DOHH2 (cell line): ENCODE data around the gene FANCC.

Experiments used
- CTCF ChIP-seq: fragments of 200-600 bp; sonication (generic); IDR thresholded peaks from one replicate; pipeline ENCODE4 v1.5.1; 2014; ENCODE audit warnings: antibody characterized with exemption, mild to moderate bottlenecking, low read depth, low read length; ENCODE audit not compliant: poor library complexity, severe bottlenecking
- EZH2phosphoT487 ChIP-seq: fragments of 200-600 bp; sonication (generic); IDR thresholded peaks from 2 replicates; pipeline ENCODE4 v1.6.1; 2017; ENCODE audit warnings: borderline replicate concordance, mild to moderate bottlenecking, antibody characterized with exemption, low read length, moderate library complexity, mixed read lengths

DNA sequence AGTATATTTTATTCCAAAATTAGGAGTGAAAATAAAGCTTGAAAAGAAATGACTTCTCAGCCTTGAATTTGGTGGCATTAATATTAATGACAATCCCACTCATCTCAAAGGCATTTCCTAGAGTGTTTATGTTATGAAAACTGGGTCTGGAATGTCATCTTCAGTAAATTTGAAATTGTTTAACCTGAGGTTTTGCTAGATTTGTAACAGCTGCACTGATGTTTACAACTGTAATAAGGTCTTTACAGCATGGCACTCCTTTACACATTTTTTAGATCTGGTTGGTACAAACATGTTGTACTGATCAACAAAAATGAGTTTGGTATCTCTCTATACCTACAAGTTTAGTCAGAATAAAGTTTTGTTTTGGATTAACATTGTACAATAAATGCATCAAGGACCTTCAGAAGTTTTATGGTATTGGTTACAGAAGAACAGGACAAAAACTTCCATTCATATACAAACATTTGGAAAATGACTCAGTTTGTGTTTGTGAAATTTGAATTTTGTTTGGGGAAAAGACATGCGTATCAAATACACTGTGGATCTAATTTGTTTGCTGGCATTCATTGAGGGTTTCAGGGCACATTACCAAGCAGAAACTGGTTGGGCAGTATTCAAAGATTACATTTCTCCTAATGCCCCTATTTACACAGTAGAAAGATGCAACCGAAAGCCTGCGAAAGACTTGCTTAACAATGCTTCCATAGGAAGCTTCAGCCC is 11.6 kb downstream of the FANCC start:
- TF ChIP-seq CTCF (no peak), EZH2phosphoT487 (no peak)
